CD4-positive, alpha-beta memory T cell (primary cell): ENCODE results near the gene PPM1H. TPM values are rescaled to one million over a fixed set of nuclear protein-coding genes. Genes with fewer than 3 reads are reported as not detected.

Experiments
- CTCF ChIA-PET: fragments of 350-600 bp; sonication (Branson Sonifier 250); formaldehyde crosslinking; loops from one replicate; lab custom pipeline; 2021; ENCODE audit warnings: inconsistent platforms; ENCODE audit not compliant: partially characterized antibody; lab: Charles Lee
- POLR2A ChIA-PET: fragments of 350-600 bp; sonication (Branson Sonifier 250); formaldehyde crosslinking; loops from one replicate; lab custom pipeline; 2021; ENCODE audit not compliant: partially characterized antibody; lab: Charles Lee
- DNase-seq, 5 donors: peaks; one replicate each; pipeline versions ENCODE4 v3.0.0 to v3.0.0-alpha.2; 2020 to 2022; ENCODE audit warnings: mixed read lengths in 1 of 5
- H3K27ac ChIP-seq: one replicate; pipeline ENCODE4 v1.7.0; 2013; ENCODE audit warnings: low read depth, low read length
- H3K27me3 ChIP-seq: 2 replicates; pipeline ENCODE4 v1.7.0; 2013; ENCODE audit warnings: mild to moderate bottlenecking, low read length, moderate library complexity; ENCODE audit not compliant: insufficient read depth
- H3K36me3 ChIP-seq: 2 replicates; pipeline ENCODE4 v1.7.0; 2013; ENCODE audit warnings: mild to moderate bottlenecking, low read length, moderate library complexity; ENCODE audit not compliant: insufficient read depth
- H3K4me1 ChIP-seq: 2 replicates; pipeline ENCODE4 v1.7.0; 2013; ENCODE audit warnings: mild to moderate bottlenecking, low read length, moderate library complexity; ENCODE audit not compliant: insufficient read depth
- H3K4me3 ChIP-seq, 2 donors: one replicate each; pipeline ENCODE4 v1.7.0; 2013; ENCODE audit warnings: low read length in 2 of 2, mild to moderate bottlenecking in 1 of 2
- H3K9me3 ChIP-seq, 2 donors: one replicate each; pipeline ENCODE4 v1.7.0; 2013; ENCODE audit warnings: low read length in 2 of 2, control low read depth in 1 of 2; ENCODE audit not compliant: control insufficient read depth in 1 of 2
- H3K27ac Mint-ChIP-seq, 7 donors: one replicate each; pipeline ENCODE4 v1.8.0; 2020 to 2021; ENCODE audit warnings: mixed read lengths in 7 of 7, mild to moderate bottlenecking in 6 of 7, inconsistent platforms in 3 of 7, moderate library complexity in 3 of 7
- H3K27me3 Mint-ChIP-seq, 2 donors: one replicate each; pipeline ENCODE4 v1.8.0; 2020 to 2021; ENCODE audit warnings: mixed read lengths in 2 of 2
- H3K36me3 Mint-ChIP-seq, 2 donors: one replicate each; pipeline ENCODE4 v1.8.0; 2020 to 2021; ENCODE audit warnings: mixed read lengths in 2 of 2, inconsistent platforms in 1 of 2, mild to moderate bottlenecking in 1 of 2
- H3K4me1 Mint-ChIP-seq, 4 donors: one replicate each; pipeline ENCODE4 v1.8.0; 2020 to 2021; ENCODE audit warnings: mixed read lengths in 4 of 4, mild to moderate bottlenecking in 1 of 4
- H3K4me3 Mint-ChIP-seq, 8 donors: one replicate each; pipeline ENCODE4 v1.8.0; 2020 to 2021; ENCODE audit warnings: mixed read lengths in 8 of 8, mild to moderate bottlenecking in 7 of 8, moderate library complexity in 6 of 8, inconsistent platforms in 3 of 8
- H3K9me3 Mint-ChIP-seq, 8 donors: one replicate each; pipeline ENCODE4 v1.8.0; 2020 to 2021; ENCODE audit warnings: mixed read lengths in 8 of 8, mild to moderate bottlenecking in 5 of 8, inconsistent platforms in 3 of 8, moderate library complexity in 1 of 8
- intact Hi-C: fragments of 100-400 bp; cut with micrococcal nuclease; formaldehyde crosslinking; loops from one replicate; pipeline ENCODE4 v1.15.1; 2023
- polyA plus RNA-seq, 2 donors: library from polyadenylated mRNA; unstranded; fragments of 300-500 nt; fragmentation: Illumina TruSeq; gene quantifications; one replicate each; pipeline ENCODE4 v1.2.3, GENCODE V29; 2021
- total RNA-seq, 2 experiments: library from RNA; stranded (reverse); gene quantifications; one replicate each; pipeline ENCODE4 v1.2.3, GENCODE V29; 2021

PPM1H gene
- total and polyA plus RNA-seq, 4 experiments from 2014 or later: 0.06 to 0.14 TPM; not detected in 2

GRCh38 chr12:62657363-62657632 lies 277.7 kb downstream of the PPM1H start:
- H3K27ac ChIP-seq: no peak overlapping the region
- POLR2A ChIA-PET: no interaction called here
- CTCF ChIA-PET: interaction anchor here (0.8 kb wide), 1 partner anchor 25 kb away, joined by 3 read pairs; no protein-coding TSS in a partner anchor
- H3K4me3 ChIP-seq: no peak overlapping the region
- Mint-ChIP-seq H3K4me3 (no peak overlapping the region), H3K4me1 (peaks cover 2 to 12% (median 6%) of the 10 kb centered on the region in 4 donors), H3K27ac (no peak overlapping the region), H3K36me3 (no peaks in the 10 kb centered on the region), H3K9me3 (no peaks in the 10 kb centered on the region), H3K27me3 (peaks cover 2 to 8% of the 10 kb centered on the region in 2 donors)
- no peaks in the 10 kb centered on the region for H3K36me3 ChIP-seq
- peaks cover 6% of the 10 kb centered on the region for H3K4me1 ChIP-seq
- DNase-seq: no peak
- intact Hi-C loops: no loop called here
- H3K9me3 ChIP-seq: no peaks in the 10 kb centered on the region
- no peaks in the 10 kb centered on the region for H3K27me3 ChIP-seq

DNA sequence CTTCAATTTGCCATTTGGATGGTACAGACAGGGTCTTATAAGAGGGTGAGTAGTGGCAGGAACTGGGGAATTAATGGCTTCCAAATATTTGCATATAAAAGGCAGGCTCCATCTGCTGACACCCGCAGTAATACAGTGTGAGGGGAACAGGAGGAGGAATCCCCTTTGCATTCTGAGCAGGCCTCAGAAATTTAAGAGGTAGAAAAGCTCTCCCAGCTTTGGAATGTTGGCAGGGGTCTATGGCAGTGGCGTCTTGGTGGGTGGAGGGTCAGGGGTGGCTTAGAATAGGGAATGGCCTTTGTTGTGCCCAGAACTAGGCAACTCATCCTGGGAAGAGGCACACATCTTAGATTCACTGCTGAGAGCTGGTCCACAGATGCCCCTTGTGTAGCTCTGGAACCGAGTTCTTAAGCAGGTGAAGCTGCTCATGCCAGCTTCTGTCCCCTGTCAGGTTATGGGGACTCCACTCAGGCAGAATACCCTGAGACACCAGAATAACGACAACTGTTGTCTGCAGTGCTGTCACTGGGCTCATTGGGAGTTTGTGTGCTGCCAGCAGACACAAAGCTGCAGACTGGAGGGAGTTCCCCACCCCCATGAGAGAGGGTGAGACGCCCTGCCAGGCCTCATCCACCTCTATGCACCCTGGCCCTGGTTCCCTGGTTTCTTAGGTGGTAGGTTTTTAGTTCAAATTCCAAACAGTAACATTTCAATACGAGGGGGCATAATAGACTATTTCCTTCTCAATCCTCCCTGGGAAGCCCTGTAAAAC lies 278.2 kb downstream of the PPM1H start:
- Mint-ChIP-seq H3K36me3 (no peaks in the 10 kb centered on the region), H3K27ac (no peak overlapping the region), H3K4me1 (peaks cover 2 to 12% (median 6%) of the 10 kb centered on the region in 4 donors), H3K9me3 (no peaks in the 10 kb centered on the region), H3K4me3 (no peak overlapping the region), H3K27me3 (peaks cover 2 to 8% of the 10 kb centered on the region in 2 donors)
- ChIA-PET CTCF (no interaction called here), POLR2A (no interaction called here)
- DNase-seq: no peak
- Histone ChIP-seq H3K4me3 (no peak overlapping the region), H3K9me3 (no peaks in the 10 kb centered on the region), H3K4me1 (peaks cover 6% of the 10 kb centered on the region), H3K27ac (no peak overlapping the region), H3K36me3 (no peaks in the 10 kb centered on the region), H3K27me3 (no peaks in the 10 kb centered on the region)
- intact Hi-C loops: no loop called here

DNA sequence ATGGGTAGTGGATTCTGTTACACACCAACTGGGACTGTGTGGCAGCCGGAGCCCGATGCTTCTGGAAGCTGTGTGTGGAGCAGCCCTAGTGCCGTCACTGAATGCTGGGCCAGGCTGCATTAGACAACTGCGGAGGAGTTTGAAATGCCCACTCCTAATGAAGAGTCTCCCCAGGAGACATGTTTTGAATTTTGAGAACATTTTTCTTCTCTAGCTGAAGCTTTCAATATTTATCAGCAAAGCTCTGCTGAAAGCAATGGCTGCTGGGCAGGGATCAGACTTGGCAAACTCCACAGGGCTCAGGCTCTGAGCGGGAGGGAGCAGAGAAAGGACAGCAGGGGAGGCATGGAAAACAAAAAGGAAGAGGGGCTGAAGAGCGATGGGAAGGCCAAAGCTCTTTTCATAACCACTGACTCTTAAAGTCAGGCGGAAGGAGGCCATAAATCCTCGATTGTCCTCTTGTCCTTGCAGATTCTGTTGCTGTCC lies 279.2 kb downstream of the PPM1H start:
- H3K27ac ChIP-seq: no peak overlapping the region
- H3K4me1 Mint-ChIP-seq: peaks cover 2 to 12% (median 6%) of the 10 kb centered on the region in 4 donors
- peaks cover 6% of the 10 kb centered on the region for H3K4me1 ChIP-seq
- ChIA-PET POLR2A (interaction anchor here (0.7 kb wide), 1 partner anchor 53 kb away, joined by 3 read pairs; no protein-coding TSS in a partner anchor), CTCF (interaction anchor here (1.5 kb wide), 1 partner anchor 139 kb away, joined by 3 read pairs; no protein-coding TSS in a partner anchor)
- no peaks in the 10 kb centered on the region for H3K36me3 Mint-ChIP-seq
- no peaks in the 10 kb centered on the region for H3K27me3 ChIP-seq
- H3K4me3 Mint-ChIP-seq: no peak overlapping the region
- no peaks in the 10 kb centered on the region for H3K9me3 ChIP-seq
- H3K27me3 Mint-ChIP-seq: peaks cover 2 to 8% of the 10 kb centered on the region in 2 donors
- no peaks in the 10 kb centered on the region for H3K36me3 ChIP-seq
- H3K4me3 ChIP-seq: no peak overlapping the region
- H3K27ac Mint-ChIP-seq: no peak overlapping the region
- no peaks in the 10 kb centered on the region for H3K9me3 Mint-ChIP-seq
- intact Hi-C loops: no loop called here
- no peak for DNase-seq

GRCh38 chr12:62654326-62655241 lies 280.4 kb downstream of the PPM1H start:
- peaks cover 6% of the 10 kb centered on the region for H3K4me1 ChIP-seq
- H3K27ac Mint-ChIP-seq: peak overlapping the region in 1 of 7 donors; percentile 44
- H3K36me3 ChIP-seq: no peaks in the 10 kb centered on the region
- no peaks in the 10 kb centered on the region for H3K9me3 Mint-ChIP-seq
- H3K27ac ChIP-seq: no peak overlapping the region
- CTCF ChIA-PET: interaction anchor here (1.5 kb wide), 1 partner anchor 140 kb away, joined by 3 read pairs; no protein-coding TSS in a partner anchor
- no peaks in the 10 kb centered on the region for H3K36me3 Mint-ChIP-seq
- H3K4me1 Mint-ChIP-seq: peaks cover 2 to 12% (median 6%) of the 10 kb centered on the region in 4 donors
- POLR2A ChIA-PET: no interaction called here
- no peak for DNase-seq
- no peak overlapping the region for H3K4me3 ChIP-seq
- peaks cover 2 to 8% of the 10 kb centered on the region in 2 donors for H3K27me3 Mint-ChIP-seq
- H3K9me3 ChIP-seq: no peaks in the 10 kb centered on the region
- H3K4me3 Mint-ChIP-seq: peak overlapping the region in 2 of 8 donors; percentile 13 to 40
- intact Hi-C loops: no loop called here
- H3K27me3 ChIP-seq: no peaks in the 10 kb centered on the region

DNA sequence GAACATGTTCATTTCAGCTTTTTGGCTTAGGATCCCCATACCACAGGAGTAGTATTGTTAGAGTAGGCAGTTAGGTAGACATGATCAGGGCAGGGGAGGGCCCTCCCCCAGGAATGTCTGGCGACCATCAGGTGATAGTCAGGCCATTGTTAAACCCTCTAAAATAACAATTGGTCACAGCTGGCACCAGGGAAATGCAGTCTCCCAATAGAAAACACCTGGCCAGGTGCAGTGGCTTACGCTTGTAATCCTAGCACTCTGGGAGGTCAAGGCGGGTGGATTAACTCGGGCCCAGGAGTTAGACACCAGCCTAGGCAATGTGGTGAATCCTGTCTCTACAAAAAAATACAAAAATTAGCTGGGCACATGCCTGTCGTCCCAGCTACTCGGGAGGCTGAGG lies 281.2 kb downstream of the PPM1H start:
- Histone ChIP-seq H3K4me1 (peaks cover 6% of the 10 kb centered on the region), H3K27ac (no peak overlapping the region), H3K9me3 (no peaks in the 10 kb centered on the region), H3K27me3 (no peaks in the 10 kb centered on the region), H3K36me3 (no peaks in the 10 kb centered on the region), H3K4me3 (no peak overlapping the region)
- POLR2A ChIA-PET: no interaction called here
- H3K4me3 Mint-ChIP-seq: no peak overlapping the region
- H3K27ac Mint-ChIP-seq: no peak overlapping the region
- H3K27me3 Mint-ChIP-seq: peaks cover 2 to 5% of the 10 kb centered on the region in 2 donors
- intact Hi-C loops: no loop called here
- H3K9me3 Mint-ChIP-seq: no peaks in the 10 kb centered on the region
- H3K4me1 Mint-ChIP-seq: peaks cover 3 to 12% (median 6%) of the 10 kb centered on the region in 4 donors
- no peaks in the 10 kb centered on the region for H3K36me3 Mint-ChIP-seq
- no peak for DNase-seq
- CTCF ChIA-PET: no interaction called here

DNA sequence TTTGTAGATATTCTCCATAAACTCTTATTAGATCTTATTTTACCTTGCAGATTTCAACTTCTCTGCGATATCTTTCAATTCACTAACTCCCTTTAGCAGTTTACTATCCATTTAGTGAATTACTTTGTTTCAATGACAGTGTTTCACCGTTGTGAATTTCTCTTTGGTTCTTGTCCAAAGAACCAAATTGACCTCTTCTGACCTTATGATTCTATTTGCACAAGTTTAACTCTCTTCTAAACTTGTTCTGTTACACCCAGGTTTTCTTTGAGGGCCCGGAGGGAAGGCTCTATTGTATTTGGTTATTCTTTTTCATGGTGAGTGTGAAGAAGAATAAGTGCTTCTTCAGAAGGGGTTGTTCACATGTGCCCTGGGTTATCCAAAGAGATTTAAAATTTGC lies 281.6 kb downstream of the PPM1H start:
- peaks cover 3 to 12% (median 6%) of the 10 kb centered on the region in 4 donors for H3K4me1 Mint-ChIP-seq
- CTCF ChIA-PET: no interaction called here
- H3K27me3 Mint-ChIP-seq: peaks cover 2 to 5% of the 10 kb centered on the region in 2 donors
- Histone ChIP-seq H3K36me3 (no peaks in the 10 kb centered on the region), H3K27ac (no peak overlapping the region), H3K27me3 (no peaks in the 10 kb centered on the region), H3K9me3 (no peaks in the 10 kb centered on the region), H3K4me3 (no peak overlapping the region), H3K4me1 (peaks cover 6% of the 10 kb centered on the region)
- POLR2A ChIA-PET: no interaction called here
- H3K27ac Mint-ChIP-seq: no peak overlapping the region
- no peak overlapping the region for H3K4me3 Mint-ChIP-seq
- intact Hi-C loops: no loop called here
- no peak for DNase-seq
- no peaks in the 10 kb centered on the region for H3K36me3 Mint-ChIP-seq
- no peaks in the 10 kb centered on the region for H3K9me3 Mint-ChIP-seq

DNA sequence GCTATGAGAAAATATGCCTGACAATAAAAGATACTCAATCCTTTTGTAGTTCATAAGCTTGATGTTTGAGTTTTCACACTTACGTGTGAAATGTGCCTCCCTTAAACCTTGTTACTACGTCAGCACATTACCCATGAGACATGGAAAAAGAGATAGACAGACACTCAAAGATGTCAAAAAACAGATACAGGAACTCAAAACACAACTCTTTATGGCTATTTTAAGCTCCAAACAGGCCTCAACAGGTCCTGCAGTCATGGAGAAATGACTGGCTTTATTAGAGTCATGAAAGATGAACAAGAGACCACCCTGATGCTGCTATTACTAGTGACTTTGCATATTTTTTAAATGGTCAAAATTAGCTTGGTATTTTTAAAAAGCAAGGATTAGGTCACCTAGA lies 283.8 kb downstream of the PPM1H start:
- H3K36me3 Mint-ChIP-seq: no peaks in the 10 kb centered on the region
- intact Hi-C loops: no loop called here
- H3K9me3 ChIP-seq: no peaks in the 10 kb centered on the region
- no peak for DNase-seq
- ChIA-PET POLR2A (no interaction called here), CTCF (interaction anchor here (1.6 kb wide), 2 partner anchors 22 to 145 kb away, joined by 3 read pairs; no protein-coding TSS in a partner anchor)
- H3K4me1 ChIP-seq: peaks cover 6% of the 10 kb centered on the region
- no peaks in the 10 kb centered on the region for H3K36me3 ChIP-seq
- no peak overlapping the region for H3K27ac Mint-ChIP-seq
- H3K27ac ChIP-seq: no peak overlapping the region
- no peak overlapping the region for H3K4me3 Mint-ChIP-seq
- peaks cover 3 to 12% (median 6%) of the 10 kb centered on the region in 4 donors for H3K4me1 Mint-ChIP-seq
- no peak overlapping the region for H3K4me3 ChIP-seq
- H3K27me3 Mint-ChIP-seq: peaks cover 0 to 3% of the 10 kb centered on the region in 2 donors
- H3K27me3 ChIP-seq: no peaks in the 10 kb centered on the region
- no peaks in the 10 kb centered on the region for H3K9me3 Mint-ChIP-seq
